Stimulated activated memory B cell treated with anti-CD40 and anti-IgM and Interleukin-4, amounts not matched to agents 10 μg/mL and 1 μg/mL and 100 μg/mL, for 72 hours (primary cell): ENCODE measurements around the gene METTL2A.
"Not testable (repeated sequence)": the region's sequence is repeated elsewhere in the genome, so short reads cannot be mapped to it uniquely, and the experiment has no call there.

Experiments used
- ATAC-seq: fragments of 150-1000 bp; cut with Tn5 transposase; 2 replicates; pipeline ENCODE4 v1.10.0; 2021
- H3K27ac Mint-ChIP-seq: one replicate; pipeline ENCODE4 v1.8.0; 2022; ENCODE audit warnings: mild to moderate bottlenecking, mixed read lengths
- H3K27me3 Mint-ChIP-seq: one replicate; pipeline ENCODE4 v1.8.0; 2022; ENCODE audit warnings: mixed read lengths
- H3K36me3 Mint-ChIP-seq: one replicate; pipeline ENCODE4 v1.8.0; 2022; ENCODE audit warnings: mixed read lengths
- H3K4me1 Mint-ChIP-seq: one replicate; pipeline ENCODE4 v1.8.0; 2022; ENCODE audit warnings: mixed read lengths
- H3K4me3 Mint-ChIP-seq: one replicate; pipeline ENCODE4 v1.8.0; 2022; ENCODE audit warnings: mild to moderate bottlenecking, moderate library complexity, mixed read lengths
- H3K9me3 Mint-ChIP-seq: one replicate; pipeline ENCODE4 v1.8.0; 2022; ENCODE audit warnings: mixed read lengths

METTL2A gene

GRCh38 chr17:62490990-62491389 lies 67.3 kb downstream of the METTL2A start:
- ATAC-seq, H3K4me3 Mint-ChIP-seq: not testable (repeated sequence)
- H3K4me1 Mint-ChIP-seq: peaks cover 42% of the 10 kb centered on the region

GRCh38 chr17:62493049-62493655 lies 69.5 kb downstream of the METTL2A start:
- ATAC-seq, H3K27me3 Mint-ChIP-seq, H3K4me3 Mint-ChIP-seq, H3K9me3 Mint-ChIP-seq, H3K27ac Mint-ChIP-seq: not testable (repeated sequence)
- H3K4me1 Mint-ChIP-seq: peaks cover 32% of the 10 kb centered on the region
- peaks cover 13% of the 10 kb centered on the region for H3K36me3 Mint-ChIP-seq

More at GRCh38 chr17:62490990-62491389, 67.3 kb downstream of the METTL2A start:
- H3K27ac Mint-ChIP-seq, H3K27me3 Mint-ChIP-seq, H3K9me3 Mint-ChIP-seq: not testable (repeated sequence)
- H3K36me3 Mint-ChIP-seq: peaks cover 13% of the 10 kb centered on the region

- not testable (repeated sequence) for H3K27ac Mint-ChIP-seq, H3K9me3 Mint-ChIP-seq, ATAC-seq, H3K27me3 Mint-ChIP-seq
- Mint-ChIP-seq H3K4me3 (peak overlapping the region; percentile 18), H3K36me3 (peaks cover 13% of the 10 kb centered on the region), H3K4me1 (peaks cover 26% of the 10 kb centered on the region)
These were observed 70.4 kb downstream of the METTL2A start for GRCh38 chr17:62494073-62494472.

- not testable (repeated sequence) for H3K9me3 Mint-ChIP-seq, H3K27ac Mint-ChIP-seq, H3K36me3 Mint-ChIP-seq, H3K27me3 Mint-ChIP-seq, ATAC-seq, H3K4me3 Mint-ChIP-seq
- peaks cover 16% of the 10 kb centered on the region for H3K4me1 Mint-ChIP-seq
These were observed 72.6 kb downstream of the METTL2A start for GRCh38 chr17:62496344-62496743.

GRCh38 chr17:62498796-62499195 lies 75.1 kb downstream of the METTL2A start:
- not testable (repeated sequence) for H3K4me1 Mint-ChIP-seq, H3K27ac Mint-ChIP-seq, H3K4me3 Mint-ChIP-seq, H3K36me3 Mint-ChIP-seq, H3K9me3 Mint-ChIP-seq, ATAC-seq, H3K27me3 Mint-ChIP-seq
